Measurements from ENCODE around the gene ZNF331. TPM values are rescaled to one million over a fixed set of nuclear protein-coding genes. Genes with fewer than 3 reads are reported as not detected.

The ZNF331 gene
- total RNA-seq, 4 donors from 2014 or later: 3.7 to 15.7 (median 5.8) TPM

- WGBS, 2 donors (ENCODE audit: low coverage in 1 of 2): 75% methylated on average over 6 of the region's 6 CpGs; no CpG with 5 or more reads in 1 of the 2 donors
- Histone ChIP-seq H3K9me3 (no peaks in the 10 kb centered on the region), H3K27me3 (no peaks in the 10 kb centered on the region), H3K36me3 (no peaks in the 10 kb centered on the region), H3K4me1 (no peaks in the 10 kb centered on the region), H3K4me3 (no peak overlapping the region), H3K27ac (no peak overlapping the region)
- DNase-seq: no peak
- TF ChIP-seq, protein P1, sequence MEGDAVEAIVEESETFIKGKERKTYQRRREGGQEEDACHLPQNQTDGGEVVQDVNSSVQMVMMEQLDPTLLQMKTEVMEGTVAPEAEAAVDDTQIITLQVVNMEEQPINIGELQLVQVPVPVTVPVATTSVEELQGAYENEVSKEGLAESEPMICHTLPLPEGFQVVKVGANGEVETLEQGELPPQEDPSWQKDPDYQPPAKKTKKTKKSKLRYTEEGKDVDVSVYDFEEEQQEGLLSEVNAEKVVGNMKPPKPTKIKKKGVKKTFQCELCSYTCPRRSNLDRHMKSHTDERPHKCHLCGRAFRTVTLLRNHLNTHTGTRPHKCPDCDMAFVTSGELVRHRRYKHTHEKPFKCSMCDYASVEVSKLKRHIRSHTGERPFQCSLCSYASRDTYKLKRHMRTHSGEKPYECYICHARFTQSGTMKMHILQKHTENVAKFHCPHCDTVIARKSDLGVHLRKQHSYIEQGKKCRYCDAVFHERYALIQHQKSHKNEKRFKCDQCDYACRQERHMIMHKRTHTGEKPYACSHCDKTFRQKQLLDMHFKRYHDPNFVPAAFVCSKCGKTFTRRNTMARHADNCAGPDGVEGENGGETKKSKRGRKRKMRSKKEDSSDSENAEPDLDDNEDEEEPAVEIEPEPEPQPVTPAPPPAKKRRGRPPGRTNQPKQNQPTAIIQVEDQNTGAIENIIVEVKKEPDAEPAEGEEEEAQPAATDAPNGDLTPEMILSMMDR (IDR thresholded peaks at IDR 0.05): no peak
- TF ChIP-seq POLR2AphosphoS5 (IDR thresholded peaks at IDR 0.05): no peak
- no peak for TF ChIP-seq POLR2A (IDR thresholded peaks at IDR 0.05)
- TF ChIP-seq EP300 (IDR thresholded peaks at IDR 0.05; ENCODE audit: low read depth): no peak
- intact Hi-C loops (cut with DNase I; ENCODE audit: low total_unique reads): no loop called here
- in situ Hi-C loops (cut with MboI; ENCODE audit: low pct_ligation_motif_present in 1 of 4, low pct_unique_long_range_greater_than_20kb in 1 of 4, low sequenced_read_pairs in 3 of 4): no loop called here
Measured at GRCh38 chr19:53626976-53627375, 89.0 kb downstream of the ZNF331 start.

Other genes with a start within 250 kb of the ZNF331 start
- gene ZNF845, start 204.4 kb upstream of the ZNF331 start, total RNA-seq: 1 to 10 TPM; 1.6 to 8.4 (median 5.9) TPM
- 10 to 100 TPM in 3 of 4 donors, 1 to 10 TPM in 1; 9.0 to 34.8 (median 19.5) TPM for gene ZNF525, start 172.4 kb upstream of the ZNF331 start, total RNA-seq
- 10 to 100 TPM in 3 of 4 donors, 1 to 10 TPM in 1; 6.0 to 14.3 (median 11.2) TPM for gene ZNF765, start 143.0 kb upstream of the ZNF331 start, total RNA-seq
- 10 to 100 TPM in 2 of 4 donors, 1 to 10 TPM in 2; 3.0 to 15.1 (median 10.2) TPM for gene ZNF761, start 106.2 kb upstream of the ZNF331 start, total RNA-seq
- gene ZNF813, start 70.4 kb upstream of the ZNF331 start, total RNA-seq: 1 to 10 TPM; 1.9 to 3.8 (median 3.3) TPM
- not detected for gene DPRX, start 93.9 kb downstream of the ZNF331 start, total RNA-seq